Measurements from ENCODE around the gene DOLPP1. TPM values are rescaled to one million over a fixed set of nuclear protein-coding genes. Genes with fewer than 3 reads are reported as not detected.
A peak's percentile ranks its signal among the peaks of the same experiment; 100 is the strongest.

DOLPP1 gene
- polyA plus RNA-seq, 1 experiment, result 17.6 TPM

- no peak for TF ChIP-seq CTCF (IDR thresholded peaks at IDR 0.05; ENCODE audit: insufficient read depth, low read depth, low read length)
- peaks cover 17% of the 10 kb centered on the region for H3K36me3 ChIP-seq (ENCODE audit: control insufficient read depth, insufficient read depth, low read length)
- peak; percentile 96 for DNase-seq (ENCODE audit: low read depth)
- no peaks in the 10 kb centered on the region for H3K27me3 ChIP-seq (ENCODE audit: control insufficient read depth, insufficient read depth, low read length)
- H3K4me3 ChIP-seq (ENCODE audit: low read depth, low read length), result peak overlapping the region; percentile 52
- ChIA-PET POLR2A (interaction anchor here (0.6 to 2.1 kb wide), 7 partner anchors 34 to 830 kb away, joined by 3 to 16 read pairs (median 5); no protein-coding TSS in a partner anchor), CTCF (interaction anchor here (0.5 to 16.9 kb wide), 29 partner anchors 9 to 644 kb away, joined by 3 to 335 read pairs (median 5); partner anchors contain the start of genes C9orf50, IER5L and NTMT1)
Observed at GRCh38 chr9:129139993-129140396, 59.1 kb downstream of the DOLPP1 start.

Other genes with a start within 250 kb of the DOLPP1 start
- 4.9 and 5.6 TPM in 2 replicates for gene KYAT1, start 199.2 kb upstream of the DOLPP1 start, polyA plus RNA-seq (2011; rRNA removed)
- gene LRRC8A, start 199.0 kb upstream of the DOLPP1 start, polyA plus RNA-seq (2011; rRNA removed), result 29.6 and 56.2 TPM in 2 replicates
- 15.6 and 18.6 TPM in 2 replicates for gene PHYHD1, start 160.1 kb upstream of the DOLPP1 start, polyA plus RNA-seq (2011; rRNA removed)
- gene DOLK, start 133.5 kb upstream of the DOLPP1 start, polyA plus RNA-seq (2011; rRNA removed), result 37.2 and 47.0 TPM in 2 replicates
- gene NUP188, start 133.4 kb upstream of the DOLPP1 start, polyA plus RNA-seq (2011; rRNA removed), result 34.9 and 49.2 TPM in 2 replicates
- 39.8 and 52.7 TPM in 2 replicates for gene SH3GLB2, start 52.8 kb upstream of the DOLPP1 start, polyA plus RNA-seq (2011; rRNA removed)
- 11.5 and 23.7 TPM in 2 replicates for gene MIGA2, start 44.5 kb upstream of the DOLPP1 start, polyA plus RNA-seq (2011; rRNA removed)
- 29.3 and 61.2 TPM in 2 replicates for gene CRAT, start 29.7 kb downstream of the DOLPP1 start, polyA plus RNA-seq (2011; rRNA removed)
- 171 and 251 TPM in 2 replicates for gene PTPA, start 30.3 kb downstream of the DOLPP1 start, polyA plus RNA-seq (2011; rRNA removed)
- gene IER5L, start 97.2 kb downstream of the DOLPP1 start, polyA plus RNA-seq (2011; rRNA removed), result 7.3 and 8.7 TPM in 2 replicates